GM21619 (cell line): ENCODE data around the gene ZFAND6.
"Not testable (repeated sequence)": the region's sequence is repeated elsewhere in the genome, so short reads cannot be mapped to it uniquely, and the experiment has no call there.

Experiments used
- ATAC-seq: cut with Tn5 transposase; IDR thresholded peaks from one replicate; pipeline ENCODE4 v1.9.1; 2021; ENCODE audit not compliant: unreplicated experiment

Gene ZFAND6

DNA sequence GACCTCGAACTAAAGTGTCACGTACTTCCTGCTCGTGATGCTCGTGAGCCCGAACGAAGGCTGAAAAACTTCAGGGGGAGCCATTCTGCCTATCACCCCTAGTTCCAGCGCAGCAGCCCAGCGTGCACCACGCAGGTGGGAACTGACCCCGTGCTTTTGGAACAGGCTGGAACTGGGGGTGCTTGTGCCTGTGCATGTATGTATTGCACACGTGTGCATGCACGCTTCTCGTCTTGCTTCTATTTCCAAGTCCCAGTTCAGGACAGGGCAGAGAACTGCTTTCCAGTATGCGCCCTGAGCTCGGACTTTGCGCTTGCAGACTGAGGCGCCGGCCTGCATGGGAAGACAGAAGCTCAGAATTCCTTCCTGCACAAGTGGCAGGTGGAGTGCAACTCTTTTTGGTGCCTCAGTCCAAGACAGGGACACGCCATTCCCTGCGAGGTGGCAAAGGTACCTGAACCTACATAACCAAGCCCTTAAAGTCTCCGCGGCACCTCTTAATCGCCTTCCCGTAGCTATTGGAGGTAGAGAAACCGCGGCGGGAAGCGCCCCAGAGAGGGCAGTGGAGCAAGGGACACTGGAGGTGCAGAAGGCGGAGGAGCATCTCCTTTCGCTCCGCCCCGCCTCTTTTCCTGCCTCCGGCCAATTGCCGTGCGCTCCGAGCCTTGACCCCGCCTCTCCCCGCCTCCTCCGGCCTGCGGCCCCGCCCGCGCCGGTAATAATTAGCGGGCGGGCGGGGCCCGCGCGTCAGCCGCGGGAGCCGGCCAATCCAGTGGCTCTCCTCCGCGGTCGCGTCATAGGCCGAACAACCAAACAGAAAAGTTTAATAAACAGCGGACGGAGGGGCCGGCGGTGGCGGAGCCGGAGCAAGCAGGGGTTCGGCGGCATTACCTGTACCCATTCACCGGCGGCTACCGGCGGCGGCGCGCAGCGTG lies at the start of gene ZFAND6:
TSS of gene ZFAND6 (plus strand) at position 826 of the 935 bp plus-strand sequence. CDS start 60,669 bp downstream, outside the sequence.
- peak; percentile 71 for ATAC-seq

DNA sequence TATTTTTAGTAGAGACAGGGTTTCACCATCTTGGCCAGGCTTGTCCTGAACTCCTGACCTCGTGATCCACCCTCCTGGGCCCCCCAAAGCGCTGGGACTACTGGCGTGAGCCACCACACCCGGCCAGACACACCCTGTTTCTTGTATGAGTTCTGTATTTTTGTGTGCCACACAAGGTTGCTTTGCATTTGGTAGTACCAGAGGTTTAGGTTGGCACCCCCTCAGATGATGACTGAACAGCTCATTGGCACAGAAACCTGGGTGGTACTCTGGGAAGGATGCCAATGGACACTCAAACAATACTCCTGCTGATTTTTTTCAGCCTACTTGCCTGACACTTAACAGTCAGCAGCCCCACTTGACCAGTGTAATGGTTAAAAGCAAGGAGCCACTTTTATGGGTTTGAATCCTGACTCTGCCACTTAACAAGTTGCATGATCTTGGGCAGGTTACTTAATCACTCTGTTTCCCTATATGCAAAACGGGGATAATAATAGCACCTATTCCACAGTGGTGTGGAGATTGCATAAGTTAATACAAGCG lies 49.3 kb upstream of the ZFAND6 start:
- ATAC-seq: peak; percentile 24

DNA sequence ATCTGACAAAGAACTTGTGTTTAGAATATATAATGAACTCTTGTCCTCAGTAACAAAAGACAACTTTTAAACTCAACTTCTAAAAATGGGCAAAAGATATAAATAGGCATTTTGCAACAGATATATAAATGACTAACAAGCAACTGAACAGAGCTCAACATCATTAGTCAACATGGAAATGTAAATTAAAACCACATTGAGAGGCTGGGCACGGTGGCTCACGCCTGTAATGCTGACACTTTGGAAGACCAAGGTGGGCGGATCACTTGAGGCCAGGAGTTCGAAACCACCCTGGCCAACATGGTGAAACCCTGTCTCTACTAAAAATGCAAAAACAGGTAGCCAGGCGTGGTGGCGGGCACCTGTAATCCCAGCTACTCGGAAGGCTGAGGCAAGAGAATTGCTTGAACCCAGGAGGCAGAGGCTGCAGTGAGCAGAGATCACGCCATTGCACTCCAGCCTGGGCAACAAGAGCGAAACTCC lies 48.4 kb upstream of the ZFAND6 start:
- peak; percentile 48 for ATAC-seq

DNA sequence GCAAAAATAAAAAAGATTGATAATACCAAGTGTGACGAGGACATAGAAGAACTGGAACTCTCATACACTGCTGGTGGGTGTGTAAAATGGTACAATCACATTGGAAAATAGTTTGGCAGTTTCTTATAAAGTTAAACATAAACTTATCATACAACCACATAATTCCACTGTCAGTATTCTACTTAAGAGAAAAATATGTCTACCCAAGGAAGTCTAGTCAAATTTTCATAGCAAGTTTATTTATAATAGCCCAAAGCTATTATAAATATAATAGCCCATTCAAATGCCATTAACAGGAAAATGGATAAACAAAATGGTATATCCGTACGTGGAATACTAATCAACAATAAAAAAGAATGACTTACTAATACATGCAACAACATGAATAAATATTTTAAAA lies 47.9 kb upstream of the ZFAND6 start:
- ATAC-seq: no peak

DNA sequence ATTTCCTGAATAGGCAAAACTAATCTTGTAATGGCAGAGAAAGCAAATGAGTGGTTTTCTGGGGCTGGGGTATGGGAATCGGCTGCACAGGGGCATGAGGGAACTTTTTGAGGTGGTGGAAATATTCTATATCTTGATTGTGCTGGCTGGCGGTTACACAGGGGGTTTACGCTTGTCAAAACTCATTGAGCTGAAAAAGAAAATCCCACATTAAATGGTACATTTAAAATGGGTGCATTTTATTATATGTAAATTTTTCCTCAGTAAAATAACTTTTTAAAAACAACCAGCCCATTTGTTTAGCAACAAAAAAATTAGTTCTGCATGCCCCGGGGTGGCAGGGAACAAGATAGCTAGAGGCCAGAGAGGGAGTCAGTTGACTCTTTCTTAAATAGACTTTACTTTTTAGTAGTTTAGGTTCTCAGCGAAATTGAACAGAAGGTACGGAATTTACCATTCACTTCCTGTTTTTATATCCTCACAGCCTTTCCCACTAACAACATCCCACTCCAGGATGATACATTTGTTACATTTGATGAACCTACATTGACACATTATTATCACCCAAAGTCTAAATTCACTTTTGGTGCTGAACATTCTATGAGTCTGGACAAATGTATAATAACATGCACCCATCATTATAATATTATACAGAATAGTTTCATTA lies 47.3 kb upstream of the ZFAND6 start:
- no peak for ATAC-seq

DNA sequence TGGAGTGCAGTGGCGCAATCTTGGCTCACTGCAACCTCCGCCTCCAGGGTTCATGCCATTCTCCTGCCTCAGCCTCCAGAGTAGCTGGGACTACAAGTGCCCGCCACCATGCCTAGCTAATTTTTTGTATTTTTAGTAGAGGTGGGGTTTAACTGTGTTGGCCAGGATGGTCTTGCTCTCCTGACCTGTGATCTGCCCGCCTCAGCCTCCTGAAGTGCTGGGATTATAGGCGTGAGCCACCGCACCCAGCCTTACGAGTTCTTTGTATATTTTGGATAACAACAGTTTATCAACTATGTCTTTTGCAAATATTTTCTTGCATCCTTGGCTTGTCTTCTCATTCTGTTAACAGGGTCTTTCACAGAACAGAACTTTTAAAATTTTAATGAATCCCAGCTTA lies 45.3 kb upstream of the ZFAND6 start:
- not testable (repeated sequence) for ATAC-seq

DNA sequence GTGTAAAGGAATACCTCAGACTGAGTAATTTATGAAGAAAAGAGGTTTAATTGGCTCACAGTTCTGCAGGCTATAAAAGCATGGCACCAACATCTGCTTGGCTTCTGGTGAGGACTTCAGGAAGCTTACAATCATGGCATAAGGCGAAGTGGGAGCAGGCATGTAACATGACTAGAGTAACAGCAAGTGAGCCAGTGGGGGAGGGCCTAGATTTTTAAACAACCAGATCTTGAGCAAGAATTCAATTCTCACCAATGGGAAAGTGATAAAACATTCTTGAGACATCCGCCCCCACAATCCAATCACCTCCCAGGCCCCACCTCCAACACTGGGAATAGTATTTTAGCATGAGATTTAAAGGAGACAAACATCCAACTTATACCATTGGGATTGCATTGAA lies 44.3 kb upstream of the ZFAND6 start:
- no peak for ATAC-seq

DNA sequence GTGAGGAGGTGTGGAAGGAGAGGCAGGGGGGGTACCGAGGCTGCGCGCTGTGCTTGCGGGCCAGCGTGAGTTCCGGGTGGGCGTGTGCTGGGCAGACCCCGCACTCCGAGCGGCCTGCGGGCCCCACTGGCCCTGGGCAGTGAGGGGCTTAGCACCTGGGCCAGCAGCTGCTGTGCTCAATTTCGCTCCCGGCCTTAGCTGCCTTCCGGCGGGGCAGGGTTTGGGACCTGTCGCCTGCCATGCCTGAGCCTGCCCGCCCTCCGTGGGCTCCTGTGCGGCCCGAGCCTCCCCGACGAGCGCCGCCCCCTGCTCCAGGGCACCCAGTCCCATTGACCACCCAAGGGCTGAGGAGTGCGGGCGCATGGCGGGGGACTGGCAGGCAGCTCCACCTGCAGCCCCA lies 43.0 kb upstream of the ZFAND6 start:
- not testable (repeated sequence) for ATAC-seq

DNA sequence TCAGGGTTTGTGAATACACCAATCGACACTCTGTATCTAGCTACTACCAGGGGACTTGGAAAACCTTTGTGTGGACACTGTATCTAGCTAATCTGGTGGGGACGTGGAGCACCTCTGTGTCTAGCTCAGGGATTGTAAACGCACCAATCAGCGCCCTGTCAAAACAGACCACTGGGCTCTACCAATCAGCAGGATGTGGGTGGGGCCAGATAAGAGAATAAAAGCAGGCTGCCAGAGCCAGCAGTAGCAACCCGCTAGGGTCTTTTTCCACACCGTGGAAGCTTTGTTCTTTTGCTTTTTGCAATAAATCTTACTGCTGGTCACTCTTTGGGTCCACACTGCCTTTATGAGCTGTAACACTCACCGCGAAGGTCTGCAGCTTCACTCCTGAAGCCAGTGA lies 42.3 kb upstream of the ZFAND6 start:
- ATAC-seq: not testable (repeated sequence)

DNA sequence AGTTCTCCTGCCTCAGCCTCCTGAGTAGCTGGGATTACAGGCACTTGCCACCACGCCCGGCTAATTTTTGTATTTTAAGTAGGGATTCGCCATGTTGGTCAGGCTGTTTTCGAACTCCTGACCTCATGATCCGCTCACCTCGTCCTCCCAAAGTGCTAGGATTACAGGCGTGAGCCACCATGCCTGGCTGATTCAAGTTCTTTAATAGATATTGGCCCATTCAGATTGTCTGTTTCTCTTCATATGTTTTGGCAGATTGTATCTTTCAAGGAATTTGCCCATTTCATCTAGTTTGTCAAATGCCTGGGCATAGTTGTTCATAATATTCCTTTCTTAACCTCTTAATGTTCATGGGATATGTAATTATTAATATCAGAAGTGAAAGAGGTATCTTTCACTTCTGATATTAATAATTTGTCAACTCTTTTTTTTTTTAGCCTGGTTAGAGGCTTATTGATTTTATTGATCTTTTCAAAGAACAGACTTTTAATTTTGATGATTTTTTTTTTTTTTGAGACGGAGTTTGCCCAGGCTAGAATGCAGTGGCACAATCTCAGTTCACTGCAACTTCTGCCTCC lies 40.2 kb upstream of the ZFAND6 start:
- ATAC-seq: no peak

DNA sequence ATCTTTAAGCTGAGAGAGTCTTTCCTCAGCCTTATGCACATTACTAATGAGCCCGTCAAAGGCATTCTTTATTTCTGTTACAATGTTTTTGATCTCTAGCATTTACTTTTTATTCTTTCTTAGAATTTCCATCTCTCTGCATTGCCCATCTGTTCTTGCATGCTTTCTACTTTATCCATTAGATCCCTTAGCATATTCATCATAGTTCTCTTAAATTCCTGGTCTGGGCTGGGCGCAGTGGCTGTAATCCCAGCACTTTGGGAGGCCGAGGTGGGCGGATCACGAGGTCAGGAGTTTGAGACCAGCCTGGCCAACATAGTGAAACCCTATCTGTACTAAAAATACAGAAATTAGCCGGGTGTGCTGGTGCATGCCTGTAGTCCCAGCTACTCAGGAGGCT lies 39.3 kb upstream of the ZFAND6 start:
- ATAC-seq: not testable (repeated sequence)

DNA sequence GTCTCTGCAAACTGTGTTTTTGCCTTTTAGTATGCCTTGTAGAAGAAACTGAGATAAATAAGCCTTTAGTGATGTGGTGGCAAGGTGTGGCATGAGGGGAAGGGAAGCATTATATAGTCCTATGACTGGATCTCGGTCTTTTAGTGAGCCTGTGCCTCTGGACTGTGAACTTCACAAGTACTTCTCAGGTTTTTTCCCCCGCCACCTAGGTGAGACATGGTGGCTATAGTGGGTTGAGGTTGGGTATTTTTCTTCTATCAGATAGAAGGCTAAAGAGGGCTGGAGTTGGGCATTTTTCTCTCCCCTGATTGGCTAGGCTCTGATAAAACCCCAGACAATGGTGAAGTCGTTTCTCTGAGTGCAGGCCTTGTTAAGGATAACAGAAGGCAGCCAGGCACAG lies 38.7 kb upstream of the ZFAND6 start:
- ATAC-seq: no peak

DNA sequence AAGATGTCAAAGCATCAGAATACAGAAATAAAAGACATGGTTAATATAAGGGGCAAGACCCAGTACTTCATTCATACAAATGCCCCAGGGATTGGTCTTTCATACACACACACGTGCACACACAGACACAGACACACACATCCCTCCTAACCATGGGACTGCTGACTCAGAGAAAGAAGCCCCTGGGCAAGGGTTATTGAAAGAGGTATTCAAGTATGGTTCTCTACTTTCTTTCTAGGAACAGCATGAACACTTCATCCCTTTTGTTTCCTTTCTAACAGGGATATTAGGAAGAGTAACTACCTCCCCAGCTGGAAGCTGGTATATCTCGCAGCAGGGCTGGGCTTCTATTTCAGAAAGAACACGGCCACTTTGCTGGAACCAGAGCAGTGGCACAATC lies 33.2 kb upstream of the ZFAND6 start:
- ATAC-seq: no peak

DNA sequence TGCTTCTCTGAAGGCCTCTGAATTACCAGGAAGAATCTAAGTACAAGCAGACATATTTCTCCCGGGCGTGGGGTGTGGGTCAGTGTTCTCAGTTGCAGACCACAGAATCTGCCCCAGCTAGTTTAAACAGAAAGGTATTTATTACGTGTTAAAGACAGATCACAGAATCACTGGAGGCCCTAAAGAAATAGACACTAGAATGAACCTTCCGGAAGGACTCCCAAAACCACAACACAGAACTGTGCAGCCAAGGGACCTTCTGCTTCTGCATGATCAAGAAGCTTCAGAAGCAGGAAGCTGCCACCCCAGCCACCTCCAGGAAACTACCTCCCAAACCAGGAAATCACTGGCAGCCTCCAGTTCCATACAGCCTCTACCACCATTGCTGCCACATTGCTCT lies 32.7 kb upstream of the ZFAND6 start:
- no peak for ATAC-seq

DNA sequence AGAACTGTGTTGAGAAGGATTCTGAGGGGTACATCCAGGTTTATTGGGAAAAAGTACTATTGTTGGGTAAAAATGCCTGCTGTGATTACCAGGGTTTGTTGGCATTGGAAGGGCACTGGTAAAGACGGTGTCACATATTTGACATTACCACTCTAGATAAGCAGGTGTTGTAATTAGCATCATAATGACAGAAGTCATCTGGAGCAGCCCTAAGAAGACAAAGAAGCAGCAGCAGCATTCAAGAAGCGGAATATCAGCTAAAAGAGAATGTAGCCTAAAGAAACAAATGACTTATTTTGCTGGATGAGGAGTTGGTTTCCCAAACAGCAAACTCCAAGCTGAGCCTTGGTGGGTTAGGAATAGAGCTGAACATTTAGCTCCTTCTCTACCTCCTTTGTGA lies 30.5 kb upstream of the ZFAND6 start:
- no peak for ATAC-seq

DNA sequence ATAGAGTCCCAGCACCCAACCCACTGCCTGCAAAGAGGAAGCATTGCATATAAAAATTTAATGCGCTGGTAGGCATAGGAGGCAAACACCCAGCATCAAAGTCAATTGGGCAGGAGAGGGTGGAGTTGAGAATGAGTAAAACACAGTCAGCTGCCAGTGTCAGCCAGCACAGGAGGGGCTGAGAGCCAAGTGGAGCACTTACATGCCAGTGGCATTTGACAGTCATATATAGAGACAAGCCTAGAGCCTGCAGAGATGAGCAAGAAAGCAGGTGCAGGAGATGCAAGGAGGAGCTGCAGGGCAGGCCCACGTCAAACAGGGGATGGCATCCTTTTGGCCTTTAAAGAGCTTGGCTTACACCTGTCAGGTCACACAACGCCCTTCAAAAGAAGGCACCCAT lies 27.6 kb upstream of the ZFAND6 start:
- ATAC-seq: peak; percentile 34

DNA sequence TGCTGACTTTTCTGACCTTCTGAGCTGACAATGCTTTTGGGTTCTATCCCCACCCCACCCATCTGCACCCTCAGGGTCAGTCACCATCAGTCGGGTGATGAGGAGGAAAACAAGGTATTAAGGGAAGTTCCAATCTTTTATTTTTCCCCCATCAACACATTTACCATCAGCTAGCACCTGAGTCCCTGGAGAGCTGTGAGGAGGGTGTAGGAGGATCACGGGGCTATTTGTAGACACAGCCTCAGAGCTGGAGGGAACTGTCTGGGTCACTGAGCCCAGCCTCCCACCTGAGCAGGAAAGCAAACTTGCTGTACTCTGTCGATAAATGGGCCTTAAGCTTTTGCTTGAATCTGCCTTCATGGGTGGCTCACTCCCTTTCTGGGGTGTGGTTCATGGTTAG lies 24.8 kb upstream of the ZFAND6 start:
- no peak for ATAC-seq

DNA sequence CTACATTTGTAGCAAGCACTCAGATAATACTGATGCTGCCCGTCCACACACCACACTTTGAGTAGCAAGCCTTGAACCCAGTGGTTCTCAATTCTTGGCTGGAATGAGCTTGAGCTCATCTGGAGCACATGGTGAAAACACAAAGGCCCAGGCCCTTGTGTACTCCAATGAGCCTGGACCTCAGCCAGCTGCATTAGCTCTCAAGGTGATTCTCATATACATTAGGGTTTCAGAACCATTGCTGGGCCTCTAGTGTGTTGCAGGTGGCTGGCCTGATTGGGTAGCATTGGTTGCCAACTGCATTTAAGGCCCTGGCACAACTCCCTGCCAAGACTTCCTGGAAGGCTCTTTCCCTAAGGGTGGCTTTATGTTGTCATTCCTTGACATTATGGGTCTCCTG lies 23.4 kb upstream of the ZFAND6 start:
- ATAC-seq: no peak

DNA sequence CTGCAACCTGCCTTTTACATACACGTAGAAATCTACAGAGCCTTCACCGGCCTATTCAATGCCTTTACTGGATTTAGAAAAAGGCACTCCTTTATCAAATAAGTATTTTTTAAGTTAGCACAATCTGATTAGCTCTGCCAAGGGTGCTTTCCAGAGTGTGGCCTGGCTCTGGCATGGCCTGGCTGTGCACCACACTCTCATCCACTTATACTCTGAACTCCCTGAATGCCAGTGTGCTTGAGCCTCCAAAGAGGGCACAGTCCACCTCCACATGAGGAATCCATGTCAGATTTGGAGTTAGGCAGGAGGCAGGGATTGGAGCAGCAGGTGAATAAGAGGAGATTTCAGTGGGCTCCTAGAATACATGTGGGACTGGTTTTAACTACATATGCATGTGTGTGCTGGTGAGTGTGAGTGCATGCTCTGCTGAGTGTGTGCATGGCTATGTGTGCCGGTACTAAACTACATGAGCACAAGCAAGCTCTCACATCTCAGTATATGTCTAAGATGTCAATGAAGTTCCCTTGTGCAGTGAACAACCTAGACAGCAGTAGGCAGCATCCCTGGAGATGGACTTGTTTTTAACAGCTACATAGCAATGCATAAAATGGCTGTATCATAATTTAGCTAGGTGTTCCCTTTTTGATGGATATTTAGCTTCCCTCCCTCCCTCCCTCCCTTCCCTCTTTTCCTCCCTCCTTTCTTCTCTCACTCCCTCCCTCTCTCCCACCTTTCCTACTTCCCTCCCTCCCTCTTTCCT lies 17.8 kb upstream of the ZFAND6 start:
- ATAC-seq: no peak

DNA sequence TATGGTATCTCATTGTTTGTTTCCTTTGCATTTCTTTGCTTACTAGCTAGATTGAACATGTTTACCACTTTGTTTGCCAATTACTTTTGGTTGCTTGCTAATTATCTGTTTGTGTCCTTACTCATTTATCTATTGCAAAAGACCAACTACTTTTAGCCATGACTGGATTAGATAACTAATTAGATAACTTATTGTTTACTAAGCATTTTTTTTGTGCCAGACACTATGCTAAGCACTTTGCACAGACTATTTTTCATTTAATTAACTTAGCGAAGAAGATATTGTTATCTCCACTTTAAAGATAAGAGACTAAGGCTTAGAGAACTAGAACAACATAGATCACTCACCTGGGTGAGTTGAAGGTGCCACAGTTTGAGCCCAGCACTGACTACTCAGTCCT lies 16.9 kb upstream of the ZFAND6 start:
- no peak for ATAC-seq

DNA sequence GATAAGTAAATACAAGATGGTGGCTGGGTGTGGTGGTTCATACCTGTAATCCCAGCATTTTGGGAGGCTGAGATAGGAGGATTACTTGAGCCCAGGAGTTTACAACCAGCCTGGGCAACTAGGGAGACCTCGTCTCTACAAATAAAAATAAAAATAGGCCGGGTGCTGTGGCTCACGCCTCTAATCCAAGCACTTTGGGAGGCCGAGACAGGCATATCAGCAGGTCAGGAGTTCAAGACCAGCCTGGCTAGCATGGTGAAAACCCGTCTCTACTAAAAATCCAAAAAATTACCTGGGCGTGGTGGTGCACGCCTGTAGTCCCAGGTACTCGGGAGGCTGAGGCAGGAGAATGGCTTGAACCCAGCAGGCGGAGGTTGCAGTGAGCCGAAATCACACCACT lies 14.3 kb upstream of the ZFAND6 start:
- not testable (repeated sequence) for ATAC-seq
